ENCODE measurements around the gene OSER1.
"Not testable (repeated sequence)": the region's sequence is repeated elsewhere in the genome, so short reads cannot be mapped to it uniquely, and the experiment has no call there.

The OSER1 gene

DNA sequence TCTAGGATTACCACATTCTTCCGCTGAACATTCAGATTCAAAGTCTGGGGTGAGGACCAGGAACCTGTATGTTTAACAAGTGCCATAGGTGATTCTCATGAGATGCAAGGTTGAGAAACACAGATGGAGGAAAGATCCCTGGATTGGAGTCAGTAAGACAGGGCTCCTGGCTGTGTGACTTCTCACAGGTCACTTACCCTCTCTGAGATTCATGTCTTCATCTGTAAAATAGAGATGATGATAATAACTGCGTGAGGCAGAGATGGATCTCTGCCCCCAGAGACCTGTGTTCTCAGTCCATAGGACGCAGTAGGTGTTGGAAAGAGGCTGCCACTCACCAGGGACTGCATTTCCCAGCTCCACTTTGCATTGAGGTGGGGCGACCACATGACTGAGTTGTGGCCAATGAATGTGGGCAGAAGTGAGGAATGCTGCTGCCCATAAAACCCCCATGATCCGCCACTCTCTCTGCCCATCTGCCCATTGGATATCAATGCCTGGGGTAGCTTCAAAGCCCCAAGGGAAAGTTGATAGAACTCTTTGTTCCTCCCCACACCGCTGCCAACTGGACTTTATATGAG lies 23.0 kb upstream of the OSER1 start:
- no peaks in the 10 kb centered on the region for H3K27me3 ChIP-seq (ENCODE audit: insufficient read depth, poor library complexity, severe bottlenecking)
- TF ChIP-seq, protein P1, sequence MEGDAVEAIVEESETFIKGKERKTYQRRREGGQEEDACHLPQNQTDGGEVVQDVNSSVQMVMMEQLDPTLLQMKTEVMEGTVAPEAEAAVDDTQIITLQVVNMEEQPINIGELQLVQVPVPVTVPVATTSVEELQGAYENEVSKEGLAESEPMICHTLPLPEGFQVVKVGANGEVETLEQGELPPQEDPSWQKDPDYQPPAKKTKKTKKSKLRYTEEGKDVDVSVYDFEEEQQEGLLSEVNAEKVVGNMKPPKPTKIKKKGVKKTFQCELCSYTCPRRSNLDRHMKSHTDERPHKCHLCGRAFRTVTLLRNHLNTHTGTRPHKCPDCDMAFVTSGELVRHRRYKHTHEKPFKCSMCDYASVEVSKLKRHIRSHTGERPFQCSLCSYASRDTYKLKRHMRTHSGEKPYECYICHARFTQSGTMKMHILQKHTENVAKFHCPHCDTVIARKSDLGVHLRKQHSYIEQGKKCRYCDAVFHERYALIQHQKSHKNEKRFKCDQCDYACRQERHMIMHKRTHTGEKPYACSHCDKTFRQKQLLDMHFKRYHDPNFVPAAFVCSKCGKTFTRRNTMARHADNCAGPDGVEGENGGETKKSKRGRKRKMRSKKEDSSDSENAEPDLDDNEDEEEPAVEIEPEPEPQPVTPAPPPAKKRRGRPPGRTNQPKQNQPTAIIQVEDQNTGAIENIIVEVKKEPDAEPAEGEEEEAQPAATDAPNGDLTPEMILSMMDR (IDR thresholded peaks at IDR 0.05; ENCODE audit: poor library complexity, severe bottlenecking) = no peak
- no peaks in the 10 kb centered on the region for H3K36me3 ChIP-seq (ENCODE audit: low read depth)
- H3K4me1 ChIP-seq (ENCODE audit: insufficient read depth, poor library complexity, severe bottlenecking) = no peaks in the 10 kb centered on the region
- H3K4me3 ChIP-seq (ENCODE audit: severe bottlenecking) = no peak overlapping the region
- no peaks in the 10 kb centered on the region for H3K9me3 ChIP-seq (ENCODE audit: severe bottlenecking)
- ATAC-seq (ENCODE audit: low read depth) (no peak), DNase-seq (ENCODE audit: low spot score) (no peak)
- no peak overlapping the region for H3K27ac ChIP-seq (ENCODE audit: poor library complexity, severe bottlenecking)

DNA sequence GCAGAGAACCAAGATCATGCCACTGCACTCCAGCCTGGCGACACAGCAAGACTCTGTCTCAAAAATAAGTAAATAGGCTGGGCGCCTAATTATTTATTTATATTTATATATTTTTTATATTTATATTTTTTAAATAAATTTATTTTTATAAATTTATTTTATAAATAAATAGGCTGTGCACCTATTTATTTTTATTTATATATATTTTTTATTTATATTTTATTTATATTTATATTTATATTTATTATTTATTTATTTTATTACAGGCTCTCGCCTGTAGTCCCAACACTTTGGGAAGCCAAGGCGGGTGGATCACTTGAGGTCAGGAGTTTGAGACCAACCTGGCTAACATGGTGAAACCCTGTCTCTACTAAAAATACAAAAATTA lies 21.9 kb upstream of the OSER1 start:
- not testable (repeated sequence) for H3K4me1 ChIP-seq (ENCODE audit: insufficient read depth, poor library complexity, severe bottlenecking); H3K9me3 ChIP-seq (ENCODE audit: severe bottlenecking); H3K27ac ChIP-seq (ENCODE audit: poor library complexity, severe bottlenecking); H3K27me3 ChIP-seq (ENCODE audit: insufficient read depth, poor library complexity, severe bottlenecking); ATAC-seq (ENCODE audit: low read depth); H3K36me3 ChIP-seq (ENCODE audit: low read depth); DNase-seq (ENCODE audit: low spot score); H3K4me3 ChIP-seq (ENCODE audit: severe bottlenecking)

DNA sequence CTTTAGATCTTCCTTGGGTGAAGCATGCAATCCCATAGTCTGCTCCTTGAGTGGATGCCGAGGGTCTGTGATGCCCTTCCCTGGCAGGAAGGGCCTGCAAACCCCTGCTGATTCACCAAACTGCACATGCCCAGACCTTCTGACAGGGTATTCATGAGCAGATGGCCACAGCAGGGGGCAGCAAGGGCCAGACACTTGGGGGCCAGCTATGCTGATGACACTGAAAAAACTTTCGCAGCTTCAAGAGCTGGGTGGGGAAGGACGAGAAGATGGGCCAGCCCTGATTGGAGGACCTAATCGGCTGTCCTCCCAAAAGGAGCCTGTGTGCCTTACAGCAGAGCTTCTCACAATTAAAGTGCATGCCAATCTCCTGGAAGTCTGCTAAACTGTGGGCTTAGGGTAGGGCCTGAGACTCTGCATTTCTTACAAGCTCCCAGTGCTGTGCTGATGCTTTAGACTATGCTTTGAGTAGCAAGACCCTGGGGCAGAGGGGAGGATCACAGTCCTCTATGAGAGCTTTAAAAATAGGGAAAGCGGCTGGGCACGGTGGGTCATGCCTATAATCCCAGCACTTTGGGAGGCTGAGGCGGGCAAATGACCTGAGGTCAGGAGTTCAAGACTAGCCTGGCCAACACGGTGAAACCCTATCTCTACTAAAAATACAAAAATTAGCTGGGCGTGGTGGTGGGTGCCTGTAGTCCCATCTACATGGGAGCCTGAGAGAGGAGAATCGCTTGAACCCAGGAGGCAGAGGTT lies 21.3 kb upstream of the OSER1 start:
- H3K4me3 ChIP-seq (ENCODE audit: severe bottlenecking) = no peak overlapping the region
- no peaks in the 10 kb centered on the region for H3K4me1 ChIP-seq (ENCODE audit: insufficient read depth, poor library complexity, severe bottlenecking)
- H3K36me3 ChIP-seq (ENCODE audit: low read depth) = no peaks in the 10 kb centered on the region
- H3K27me3 ChIP-seq (ENCODE audit: insufficient read depth, poor library complexity, severe bottlenecking) = no peaks in the 10 kb centered on the region
- no peak overlapping the region for H3K27ac ChIP-seq (ENCODE audit: poor library complexity, severe bottlenecking)
- no peaks in the 10 kb centered on the region for H3K9me3 ChIP-seq (ENCODE audit: severe bottlenecking)
- peak; percentile 55 for DNase-seq (ENCODE audit: low spot score)
- ATAC-seq (ENCODE audit: low read depth) = no peak
- TF ChIP-seq, protein P1 (IDR thresholded peaks at IDR 0.05; ENCODE audit: poor library complexity, severe bottlenecking) = no peak

DNA sequence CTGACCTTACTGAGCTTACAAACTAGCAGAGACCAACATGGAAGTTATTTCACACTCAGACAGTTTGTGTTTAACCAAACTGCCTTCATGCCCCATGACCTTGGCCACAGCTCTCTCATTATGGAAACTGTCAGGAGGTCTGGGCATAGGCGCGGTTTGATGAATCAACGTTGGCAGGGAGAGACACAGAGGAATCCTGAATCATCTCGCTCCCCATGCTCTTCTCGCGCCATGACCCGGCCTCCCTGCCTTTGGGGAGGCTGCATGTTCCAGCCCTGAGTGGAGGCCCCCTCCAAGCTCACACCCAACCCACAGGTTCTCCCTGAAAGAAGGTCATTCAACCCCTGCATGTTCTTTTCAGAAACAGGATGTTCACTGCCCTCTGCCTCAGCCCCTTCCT lies 20.6 kb upstream of the OSER1 start:
- H3K36me3 ChIP-seq (ENCODE audit: low read depth) = no peaks in the 10 kb centered on the region

DNA sequence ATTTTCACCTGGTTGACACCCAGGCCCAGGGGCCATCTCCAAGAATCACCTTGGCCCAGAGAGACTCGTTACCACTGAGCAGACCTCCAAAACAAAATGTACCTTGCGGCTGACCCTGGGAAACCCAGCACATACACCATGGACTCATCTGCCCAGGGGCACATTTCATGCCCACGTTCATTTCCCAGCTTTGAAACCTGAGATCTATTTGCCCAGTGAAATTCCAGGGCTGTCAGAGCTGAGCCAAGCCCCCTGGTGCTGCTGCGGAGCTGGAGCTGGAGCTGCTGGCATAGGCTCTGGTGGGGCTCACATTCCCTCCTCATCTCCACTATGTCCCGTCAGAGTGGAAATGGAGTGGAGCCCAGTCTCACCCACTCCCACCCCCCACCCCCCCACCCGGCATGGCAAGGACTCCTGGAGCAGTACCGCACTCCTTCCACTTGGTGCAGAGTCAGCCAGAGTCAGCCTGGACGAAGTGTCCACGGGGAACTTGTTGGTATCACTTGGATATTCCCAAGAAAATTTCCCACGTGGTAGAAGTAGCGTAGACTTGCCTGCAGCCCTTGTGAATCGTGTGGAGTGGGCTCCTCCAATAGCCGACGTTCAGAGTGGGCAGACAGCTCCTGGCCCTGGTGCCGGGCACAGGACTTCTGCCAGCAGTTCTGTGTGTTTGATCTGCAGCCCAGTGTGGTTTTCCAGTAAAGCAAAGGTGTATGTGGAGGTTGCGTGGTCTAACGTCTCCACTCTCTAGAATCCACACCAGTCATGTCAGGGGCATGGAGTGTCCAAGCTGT lies 18.1 kb upstream of the OSER1 start:
- DNase-seq (ENCODE audit: low spot score) (peak; percentile 71), ATAC-seq (ENCODE audit: low read depth) (peak; percentile 83)
- H3K4me1 ChIP-seq (ENCODE audit: insufficient read depth, poor library complexity, severe bottlenecking) = no peaks in the 10 kb centered on the region
- H3K27ac ChIP-seq (ENCODE audit: poor library complexity, severe bottlenecking) = no peak overlapping the region
- no peaks in the 10 kb centered on the region for H3K27me3 ChIP-seq (ENCODE audit: insufficient read depth, poor library complexity, severe bottlenecking)
- H3K4me3 ChIP-seq (ENCODE audit: severe bottlenecking) = no peak overlapping the region
- TF ChIP-seq, protein P1 (IDR thresholded peaks at IDR 0.05; ENCODE audit: poor library complexity, severe bottlenecking) = no peak
- H3K9me3 ChIP-seq (ENCODE audit: severe bottlenecking) = no peaks in the 10 kb centered on the region
- H3K36me3 ChIP-seq (ENCODE audit: low read depth) = no peaks in the 10 kb centered on the region

More for the DNA sequence above, 20.6 kb upstream of the OSER1 start:
- Histone ChIP-seq H3K27ac (ENCODE audit: poor library complexity, severe bottlenecking) (no peak overlapping the region), H3K27me3 (ENCODE audit: insufficient read depth, poor library complexity, severe bottlenecking) (no peaks in the 10 kb centered on the region), H3K4me3 (ENCODE audit: severe bottlenecking) (no peak overlapping the region), H3K4me1 (ENCODE audit: insufficient read depth, poor library complexity, severe bottlenecking) (no peaks in the 10 kb centered on the region), H3K9me3 (ENCODE audit: severe bottlenecking) (no peaks in the 10 kb centered on the region)
- peak; percentile 18; the same call in 1 of the 3 replicates for ATAC-seq (ENCODE audit: low read depth)
- TF ChIP-seq, protein P1 (IDR thresholded peaks at IDR 0.05; ENCODE audit: poor library complexity, severe bottlenecking) = no peak
- DNase-seq (ENCODE audit: low spot score) = peak; percentile 65
